ENCODE measurements around the gene RGS5. TPM values are rescaled to one million over a fixed set of nuclear protein-coding genes. Genes with fewer than 3 reads are reported as not detected.
"Not testable (repeated sequence)": the region's sequence is repeated elsewhere in the genome, so short reads cannot be mapped to it uniquely, and the experiment has no call there.

RGS5 gene
- total and polyA plus RNA-seq, 7 donors = 2.8 to 285 (median 155) TPM

DNA sequence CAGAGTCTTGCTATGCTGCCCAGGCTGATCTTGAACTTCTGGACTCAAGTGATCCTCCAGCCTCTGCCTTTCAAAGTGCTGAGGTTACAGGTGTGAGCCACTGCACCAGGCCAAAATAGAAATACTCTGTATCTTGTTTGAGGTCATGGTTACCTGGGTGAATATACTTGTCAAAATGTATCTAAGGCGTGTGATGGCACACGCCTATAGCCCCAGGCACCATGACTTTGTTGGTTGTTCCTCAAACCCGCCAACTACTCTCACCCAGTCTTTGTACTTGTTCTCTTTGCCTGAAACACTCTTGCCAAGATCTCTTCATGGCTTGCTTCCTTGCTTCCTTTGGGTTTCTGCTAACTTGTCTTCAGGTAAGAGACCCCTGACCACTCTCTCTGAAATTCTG lies 38.0 kb upstream of the RGS5 start:
- Histone ChIP-seq H3K27me3 (no peaks in the 10 kb centered on the region), H3K4me1 (peaks cover 0 to 15% (median 8%) of the 10 kb centered on the region in 4 donors), H3K4me3 (no peak overlapping the region), H3K9me3 (no peaks in the 10 kb centered on the region), H3K36me3 (no peaks in the 10 kb centered on the region), H3K27ac (no peak overlapping the region)
- TF ChIP-seq, protein P1, sequence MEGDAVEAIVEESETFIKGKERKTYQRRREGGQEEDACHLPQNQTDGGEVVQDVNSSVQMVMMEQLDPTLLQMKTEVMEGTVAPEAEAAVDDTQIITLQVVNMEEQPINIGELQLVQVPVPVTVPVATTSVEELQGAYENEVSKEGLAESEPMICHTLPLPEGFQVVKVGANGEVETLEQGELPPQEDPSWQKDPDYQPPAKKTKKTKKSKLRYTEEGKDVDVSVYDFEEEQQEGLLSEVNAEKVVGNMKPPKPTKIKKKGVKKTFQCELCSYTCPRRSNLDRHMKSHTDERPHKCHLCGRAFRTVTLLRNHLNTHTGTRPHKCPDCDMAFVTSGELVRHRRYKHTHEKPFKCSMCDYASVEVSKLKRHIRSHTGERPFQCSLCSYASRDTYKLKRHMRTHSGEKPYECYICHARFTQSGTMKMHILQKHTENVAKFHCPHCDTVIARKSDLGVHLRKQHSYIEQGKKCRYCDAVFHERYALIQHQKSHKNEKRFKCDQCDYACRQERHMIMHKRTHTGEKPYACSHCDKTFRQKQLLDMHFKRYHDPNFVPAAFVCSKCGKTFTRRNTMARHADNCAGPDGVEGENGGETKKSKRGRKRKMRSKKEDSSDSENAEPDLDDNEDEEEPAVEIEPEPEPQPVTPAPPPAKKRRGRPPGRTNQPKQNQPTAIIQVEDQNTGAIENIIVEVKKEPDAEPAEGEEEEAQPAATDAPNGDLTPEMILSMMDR (IDR thresholded peaks at IDR 0.05) = no peak
- no peak for TF ChIP-seq EP300 (IDR thresholded peaks at IDR 0.05)
- TF ChIP-seq POLR2AphosphoS5 (IDR thresholded peaks at IDR 0.05) = no peak
- no peak for DNase-seq
- intact Hi-C loops (cut with DNase I) = no loop called here
- WGBS, 2 donors = 95 to 97% methylated on average over 3 of the region's 3 CpGs

DNA sequence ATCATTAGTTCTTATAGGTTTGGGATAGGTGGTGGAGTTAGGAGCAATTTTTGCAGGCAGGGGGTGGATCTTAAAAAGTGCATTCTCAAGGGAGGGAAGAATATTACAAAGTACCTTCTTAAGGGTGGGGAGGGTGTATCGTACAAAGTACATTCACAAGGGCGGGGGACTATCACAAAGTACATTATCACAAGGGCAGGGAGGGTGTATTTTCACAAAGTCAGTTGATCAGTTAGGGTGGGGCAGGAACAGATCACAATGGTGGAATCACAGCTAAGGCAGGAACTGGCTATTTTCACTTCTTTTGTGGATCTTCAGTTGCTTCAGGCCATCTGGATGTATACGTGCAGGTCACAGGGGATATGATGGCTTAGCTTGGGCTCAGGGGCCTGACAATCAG lies 30.9 kb upstream of the RGS5 start:
- H3K36me3 ChIP-seq; H3K4me3 ChIP-seq; DNase-seq; H3K9me3 ChIP-seq; H3K27ac ChIP-seq; intact Hi-C loops (cut with DNase I); H3K27me3 ChIP-seq: not testable (repeated sequence)
- peaks cover 0 to 20% (median 17%) of the 10 kb centered on the region in 4 donors for H3K4me1 ChIP-seq
- WGBS, 2 donors = 62 to 89% methylated on average over 3 of the region's 3 CpGs

DNA sequence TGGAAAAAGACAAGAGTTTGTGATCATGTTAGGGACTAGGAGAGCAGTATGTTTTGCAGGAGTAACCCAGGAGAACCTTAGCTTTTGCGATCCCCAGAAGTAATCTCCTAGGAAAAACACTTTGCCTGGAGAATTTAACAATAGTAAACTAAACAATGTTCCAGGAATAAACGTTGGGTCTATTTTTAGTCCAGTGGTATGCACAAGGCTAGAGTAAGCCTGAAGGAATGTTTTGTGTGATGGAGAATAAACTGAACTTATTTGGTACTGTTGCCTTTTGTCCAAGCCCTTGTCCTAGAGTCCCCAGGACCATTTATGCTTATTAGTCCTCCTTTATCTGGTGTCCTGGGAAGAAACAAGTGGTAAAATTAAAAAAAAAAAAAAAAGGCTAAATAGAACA lies 28.7 kb upstream of the RGS5 start:
- Histone ChIP-seq H3K27me3 (no peaks in the 10 kb centered on the region), H3K4me3 (no peak overlapping the region), H3K36me3 (no peaks in the 10 kb centered on the region), H3K9me3 (no peaks in the 10 kb centered on the region), H3K27ac (peak overlapping the region; percentile 27 to 80 (median 68)), H3K4me1 (peaks cover 0 to 20% (median 17%) of the 10 kb centered on the region in 4 donors)
- intact Hi-C loops (cut with DNase I) = no loop called here
- peak in 3 of 4 donors; percentile 23 to 52 (median 43) for TF ChIP-seq POLR2AphosphoS5 (IDR thresholded peaks at IDR 0.05)
- TF ChIP-seq EP300 (IDR thresholded peaks at IDR 0.05) = peak in 2 of 4 donors; percentile 30 to 46
- no peak for TF ChIP-seq POLR2A (IDR thresholded peaks at IDR 0.05)
- TF ChIP-seq, protein P1 (IDR thresholded peaks at IDR 0.05) = no peak
- 41 to 45% methylated on average over 2 of the region's 2 CpGs for WGBS, 2 donors
- no peak for DNase-seq

DNA sequence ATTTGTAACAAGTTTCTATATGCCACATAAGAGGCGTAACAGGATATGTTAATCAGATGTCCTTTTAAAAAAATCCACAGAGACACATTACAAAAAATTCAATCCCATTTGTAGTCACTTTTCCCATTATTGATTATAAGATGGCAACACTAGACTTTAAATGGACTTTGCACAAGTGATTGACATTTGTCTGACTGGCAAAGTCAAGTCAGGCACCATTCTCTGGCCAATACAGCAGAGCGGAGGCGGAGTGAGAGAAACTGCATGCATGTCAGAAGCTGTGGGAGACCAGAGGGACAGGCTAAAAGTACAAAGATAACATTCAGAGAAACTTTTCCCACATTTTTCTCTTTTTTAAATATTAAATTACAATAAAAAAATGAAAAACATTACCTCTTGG lies 28.1 kb upstream of the RGS5 start:
- WGBS, 2 donors = 96% methylated on average over 3 of the region's 3 CpGs
- no peak for DNase-seq
- H3K4me1 ChIP-seq = peaks cover 0 to 20% (median 17%) of the 10 kb centered on the region in 4 donors
- H3K4me3 ChIP-seq = no peak overlapping the region
- H3K9me3 ChIP-seq = no peaks in the 10 kb centered on the region
- H3K27me3 ChIP-seq = no peaks in the 10 kb centered on the region
- peak overlapping the region; percentile 27 to 80 (median 68) for H3K27ac ChIP-seq
- intact Hi-C loops (cut with DNase I) = no loop called here
- TF ChIP-seq EP300 (IDR thresholded peaks at IDR 0.05) (no peak), POLR2AphosphoS5 (IDR thresholded peaks at IDR 0.05) (no peak)
- no peaks in the 10 kb centered on the region for H3K36me3 ChIP-seq

DNA sequence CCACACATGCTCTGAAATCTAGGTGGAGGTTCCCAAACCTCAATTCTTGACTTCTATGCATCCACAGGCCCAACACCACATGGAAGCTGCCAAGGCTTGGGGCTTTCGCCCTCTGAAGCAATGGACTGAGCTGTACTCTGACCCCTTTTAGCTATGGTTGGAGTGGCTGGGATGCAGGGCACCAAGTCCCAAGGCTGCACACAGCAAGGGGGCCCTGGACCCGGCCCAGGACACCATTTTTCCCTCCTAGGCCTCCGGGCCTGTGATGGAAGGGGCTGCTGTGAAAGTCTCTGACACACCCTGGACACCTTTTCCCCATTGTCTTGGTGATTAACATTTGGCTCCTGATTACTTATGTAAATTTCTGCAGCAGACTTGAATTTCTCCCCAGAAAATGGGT lies 25.6 kb upstream of the RGS5 start:
- intact Hi-C loops (cut with DNase I) = not testable (repeated sequence)

DNA sequence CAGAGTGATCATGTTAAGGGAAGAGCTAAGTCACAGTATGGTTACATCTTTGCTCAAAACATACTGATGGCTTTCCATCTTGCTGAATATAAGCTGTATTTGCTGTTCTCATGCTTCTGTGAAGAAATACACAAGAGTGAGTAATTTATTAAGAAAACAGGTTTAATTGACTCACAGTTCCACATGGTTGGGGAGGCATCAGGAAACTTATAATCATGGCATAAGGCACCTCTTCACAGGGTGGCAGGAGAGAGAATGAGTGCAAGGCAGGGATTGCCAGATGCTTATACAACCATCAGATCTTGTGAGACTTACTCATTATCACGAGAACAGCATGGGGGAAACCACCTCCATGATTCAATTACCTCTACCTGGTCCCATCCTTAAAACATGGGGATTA lies 24.4 kb upstream of the RGS5 start:
- Histone ChIP-seq H3K27ac (no peak overlapping the region), H3K27me3 (no peaks in the 10 kb centered on the region), H3K36me3 (no peaks in the 10 kb centered on the region), H3K9me3 (no peaks in the 10 kb centered on the region), H3K4me3 (no peak overlapping the region), H3K4me1 (peaks cover 0 to 17% (median 15%) of the 10 kb centered on the region in 4 donors)
- intact Hi-C loops (cut with DNase I) = no loop called here
- 77 to 93% methylated on average over 1 of the region's 1 CpG for WGBS, 2 donors
- TF ChIP-seq EP300 (IDR thresholded peaks at IDR 0.05) (no peak), POLR2AphosphoS5 (IDR thresholded peaks at IDR 0.05) (no peak), POLR2A (IDR thresholded peaks at IDR 0.05) (no peak)
- TF ChIP-seq, protein P1 (IDR thresholded peaks at IDR 0.05) = no peak
- no peak for DNase-seq

More for the DNA sequence above, 25.6 kb upstream of the RGS5 start:
- not testable (repeated sequence) for H3K27me3 ChIP-seq, H3K9me3 ChIP-seq, H3K4me3 ChIP-seq, DNase-seq, H3K36me3 ChIP-seq, H3K27ac ChIP-seq
- H3K4me1 ChIP-seq = peaks cover 0 to 20% (median 17%) of the 10 kb centered on the region in 4 donors
- 77 to 86% methylated on average over 3 of the region's 3 CpGs for WGBS, 2 donors

Data from sigmoid colon (tissue), 7 donors.